Activated naive CD4-positive, alpha-beta T cell treated with anti-CD3 and anti-CD28 coated beads for 36 hours (primary cell): ENCODE results near the gene WASHC3. TPM values are rescaled to one million over a fixed set of nuclear protein-coding genes. Genes with fewer than 3 reads are reported as not detected.

Experiments
- CTCF ChIA-PET: fragments of 350-600 bp; sonication (Branson Sonifier 250); formaldehyde crosslinking; loops from one replicate; lab custom pipeline; 2021; ENCODE audit warnings: antibody characterized with exemption; lab: Charles Lee
- DNase-seq: peaks from one replicate; pipeline ENCODE4 v3.0.0-alpha.2; 2020
- H3K27ac Mint-ChIP-seq: one replicate; pipeline ENCODE4 v1.8.0; 2021; ENCODE audit warnings: mild to moderate bottlenecking, mixed read lengths
- H3K27me3 Mint-ChIP-seq: one replicate; pipeline ENCODE4 v1.8.0; 2021; ENCODE audit warnings: low read depth, mixed read lengths
- H3K36me3 Mint-ChIP-seq: one replicate; pipeline ENCODE4 v1.8.0; 2021; ENCODE audit warnings: low read depth, mixed read lengths
- H3K4me1 Mint-ChIP-seq: one replicate; pipeline ENCODE4 v1.8.0; 2021; ENCODE audit warnings: low read depth, mixed read lengths
- H3K4me3 Mint-ChIP-seq: one replicate; pipeline ENCODE4 v1.8.0; 2021; ENCODE audit warnings: mild to moderate bottlenecking, moderate library complexity, mixed read lengths
- H3K9me3 Mint-ChIP-seq: one replicate; pipeline ENCODE4 v1.8.0; 2021; ENCODE audit warnings: mixed read lengths
- intact Hi-C: fragments of 100-400 bp; cut with micrococcal nuclease; formaldehyde crosslinking; loops from one replicate; pipeline ENCODE4 v1.15.1; 2023
- total RNA-seq, 2 experiments: library from RNA; stranded (reverse); gene quantifications; one replicate each; pipeline ENCODE4 v1.2.3, GENCODE V29; 2021

WASHC3 gene
- total RNA-seq, 2 experiments from 2014 or later, result 22.1 to 25.6 TPM

- H3K27me3 Mint-ChIP-seq, result no peaks in the 10 kb centered on the region
- no peaks in the 10 kb centered on the region for H3K36me3 Mint-ChIP-seq
- no peak overlapping the region for H3K27ac Mint-ChIP-seq
- DNase-seq, result no peak
- H3K4me3 Mint-ChIP-seq, result no peak overlapping the region
- H3K9me3 Mint-ChIP-seq, result no peaks in the 10 kb centered on the region
- intact Hi-C loops, result loop anchor here (10.0 kb wide), 1 partner anchor 273 kb away; no protein-coding TSS in a partner anchor
- no peaks in the 10 kb centered on the region for H3K4me1 Mint-ChIP-seq
- CTCF ChIA-PET, result no interaction called here
These were observed 5.9 kb upstream of the WASHC3 start for GRCh38 chr12:102067574-102068258.

- Mint-ChIP-seq H3K27ac (no peak overlapping the region), H3K4me3 (no peak overlapping the region), H3K4me1 (peaks cover 15% of the 10 kb centered on the region), H3K27me3 (no peaks in the 10 kb centered on the region), H3K36me3 (peaks cover 4% of the 10 kb centered on the region), H3K9me3 (no peaks in the 10 kb centered on the region)
- no peak for DNase-seq
- intact Hi-C loops, result loop anchor here (5.0 to 10.0 kb wide), 4 partner anchors 202 to 657 kb away; partner anchors contain the start of genes ARL1 and CHPT1
- CTCF ChIA-PET, result no interaction called here
These were observed 2.7 kb upstream of the WASHC3 start for GRCh38 chr12:102064476-102064875.

- CTCF ChIA-PET, result no interaction called here
- Mint-ChIP-seq H3K36me3 (peaks cover 8% of the 10 kb centered on the region), H3K9me3 (no peaks in the 10 kb centered on the region), H3K4me3 (no peak overlapping the region), H3K27me3 (no peaks in the 10 kb centered on the region), H3K27ac (no peak overlapping the region), H3K4me1 (peaks cover 24% of the 10 kb centered on the region)
- DNase-seq, result no peak
- intact Hi-C loops, result loop anchor here (5.0 to 10.0 kb wide), 4 partner anchors 201 to 656 kb away; partner anchors contain the start of genes ARL1 and CHPT1
These were observed 1.3 kb upstream of the WASHC3 start for GRCh38 chr12:102063069-102063468.

- Mint-ChIP-seq H3K36me3 (peaks cover 12% of the 10 kb centered on the region), H3K4me1 (peaks cover 29% of the 10 kb centered on the region)
These were observed 622 bp upstream of the WASHC3 start for GRCh38 chr12:102062419-102062806.

GRCh38 chr12:102061096-102061559 is 663 bp downstream of the WASHC3 start:
- Mint-ChIP-seq H3K9me3 (no peaks in the 10 kb centered on the region), H3K36me3 (peaks cover 19% of the 10 kb centered on the region), H3K4me1 (peaks cover 29% of the 10 kb centered on the region), H3K27me3 (no peaks in the 10 kb centered on the region), H3K27ac (peak overlapping the region; percentile 98), H3K4me3 (peak overlapping the region; percentile 96)
- intact Hi-C loops, result loop anchor here (1.0 to 10.0 kb wide), 6 partner anchors 144 to 654 kb away; partner anchors contain the start of genes ARL1 and CHPT1
- CTCF ChIA-PET, result interaction anchor here (0.5 to 1.4 kb wide), 2 partner anchors 34 to 1487 kb away, joined by 3 read pairs; no protein-coding TSS in a partner anchor
- DNase-seq, result peak; percentile 50

More at GRCh38 chr12:102062419-102062806, 622 bp upstream of the WASHC3 start:
- H3K27ac Mint-ChIP-seq, result peak overlapping the region; percentile 98
- DNase-seq, result no peak
- H3K27me3 Mint-ChIP-seq, result no peaks in the 10 kb centered on the region
- H3K9me3 Mint-ChIP-seq, result no peaks in the 10 kb centered on the region
- peak overlapping the region; percentile 96 for H3K4me3 Mint-ChIP-seq
- CTCF ChIA-PET, result interaction anchor here (1.4 kb wide), 1 partner anchor 1486 kb away, joined by 3 read pairs; no protein-coding TSS in a partner anchor
- intact Hi-C loops, result loop anchor here (1.0 to 10.0 kb wide), 13 partner anchors 18 to 1867 kb away; partner anchors contain the start of genes ARL1, CHPT1, DEPDC4 and DRAM1

- intact Hi-C loops, result loop anchor here (1.0 kb wide), 1 partner anchor 138 kb away; the partner anchor contains the start of gene PMCH
- no peaks in the 10 kb centered on the region for H3K27me3 Mint-ChIP-seq
- CTCF ChIA-PET, result interaction anchor here (0.6 to 1.2 kb wide), 2 partner anchors 38 to 65 kb away, joined by 3 read pairs; no protein-coding TSS in a partner anchor
- H3K4me3 Mint-ChIP-seq, result no peak overlapping the region
- no peaks in the 10 kb centered on the region for H3K9me3 Mint-ChIP-seq
- DNase-seq, result no peak
- peaks cover 28% of the 10 kb centered on the region for H3K36me3 Mint-ChIP-seq
- no peak overlapping the region for H3K27ac Mint-ChIP-seq
- peaks cover 35% of the 10 kb centered on the region for H3K4me1 Mint-ChIP-seq
These were observed 2.4 kb downstream of the WASHC3 start for GRCh38 chr12:102059343-102059742.

GRCh38 chr12:102054345-102054744 is 7.4 kb downstream of the WASHC3 start:
- Mint-ChIP-seq H3K36me3 (peaks cover 32% of the 10 kb centered on the region), H3K9me3 (no peaks in the 10 kb centered on the region), H3K4me3 (no peak overlapping the region), H3K27me3 (no peaks in the 10 kb centered on the region), H3K4me1 (peaks cover 31% of the 10 kb centered on the region), H3K27ac (no peak overlapping the region)
- CTCF ChIA-PET, result no interaction called here
- no peak for DNase-seq
- intact Hi-C loops, result no loop called here

- H3K4me1 Mint-ChIP-seq, result peaks cover 23% of the 10 kb centered on the region
- no peaks in the 10 kb centered on the region for H3K27me3 Mint-ChIP-seq
- H3K9me3 Mint-ChIP-seq, result no peaks in the 10 kb centered on the region
- CTCF ChIA-PET, result no interaction called here
- intact Hi-C loops, result no loop called here
- no peak overlapping the region for H3K27ac Mint-ChIP-seq
- no peak overlapping the region for H3K4me3 Mint-ChIP-seq
- no peak for DNase-seq
- H3K36me3 Mint-ChIP-seq, result peaks cover 27% of the 10 kb centered on the region
These were observed 8.8 kb downstream of the WASHC3 start for GRCh38 chr12:102053062-102053349.

GRCh38 chr12:102052192-102053061 is 9.4 kb downstream of the WASHC3 start:
- Mint-ChIP-seq H3K9me3 (no peaks in the 10 kb centered on the region), H3K36me3 (peaks cover 24% of the 10 kb centered on the region), H3K4me3 (no peak overlapping the region), H3K27ac (no peak overlapping the region), H3K27me3 (no peaks in the 10 kb centered on the region), H3K4me1 (peaks cover 18% of the 10 kb centered on the region)
- CTCF ChIA-PET, result interaction anchor here (0.7 kb wide), 1 partner anchor 13 kb away, joined by 3 read pairs; no protein-coding TSS in a partner anchor
- no peak for DNase-seq
- intact Hi-C loops, result no loop called here

GRCh38 chr12:102051431-102051965 is 10.3 kb downstream of the WASHC3 start:
- H3K27ac Mint-ChIP-seq, result no peak overlapping the region
- H3K4me3 Mint-ChIP-seq, result no peak overlapping the region
- CTCF ChIA-PET, result interaction anchor here (0.7 kb wide), 1 partner anchor 12 kb away, joined by 3 read pairs; no protein-coding TSS in a partner anchor
- peaks cover 18% of the 10 kb centered on the region for H3K4me1 Mint-ChIP-seq
- peaks cover 18% of the 10 kb centered on the region for H3K36me3 Mint-ChIP-seq
- H3K27me3 Mint-ChIP-seq, result no peaks in the 10 kb centered on the region
- H3K9me3 Mint-ChIP-seq, result no peaks in the 10 kb centered on the region
- intact Hi-C loops, result no loop called here
- no peak for DNase-seq

- Mint-ChIP-seq H3K27ac (no peak overlapping the region), H3K36me3 (peaks cover 15% of the 10 kb centered on the region)
- intact Hi-C loops, result no loop called here
These were observed 10.9 kb downstream of the WASHC3 start for GRCh38 chr12:102050660-102051430.

More at GRCh38 chr12:102050660-102051430, 10.9 kb downstream of the WASHC3 start:
- H3K9me3 Mint-ChIP-seq, result no peaks in the 10 kb centered on the region
- H3K27me3 Mint-ChIP-seq, result no peaks in the 10 kb centered on the region
- CTCF ChIA-PET, result interaction anchor here (0.6 kb wide), 1 partner anchor 378 kb away, joined by 3 read pairs; no protein-coding TSS in a partner anchor
- peaks cover 18% of the 10 kb centered on the region for H3K4me1 Mint-ChIP-seq
- no peak for DNase-seq
- no peak overlapping the region for H3K4me3 Mint-ChIP-seq
